A549 (cell line): ENCODE data around the gene GIMAP7. TPM values are rescaled to one million over a fixed set of nuclear protein-coding genes. Genes with fewer than 3 reads are reported as not detected.

Experiments
- ATAC-seq, 2 experiments: fragments of 200-7000 bp in 1 of 2; fragments of >200 bp in 1 of 2; cut with Nextera tagmentation in 1 of 2; cut with Tn5 transposase in 1 of 2; 3 replicates each; pipeline versions ENCODE4 v1.8.0 to v1.9.1; 2018 to 2020; ENCODE audit warnings: mild to moderate bottlenecking in 1 of 2, moderate library complexity in 1 of 2
- CTCF ChIA-PET: fragments of 300-600 bp; sonication (Branson Sonifier 250); formaldehyde crosslinking; extraction: SDS; loops from one replicate; lab custom pipeline; 2021; ENCODE audit warnings: antibody characterized with exemption, inconsistent platforms; lab: Yijun Ruan, JAX
- POLR2A ChIA-PET: fragments of 350-600 bp; formaldehyde crosslinking; extraction: SDS; loops from one replicate; lab custom pipeline; 2021; ENCODE audit warnings: antibody characterized with exemption, inconsistent platforms; lab: Yijun Ruan, JAX
- DNase-seq, 2 experiments: peaks; one replicate each; pipeline versions ENCODE4 v3.0.0 to v3.0.0-alpha.2; 2011 to 2016; ENCODE audit warnings: low read depth in 1 of 2, low spot score in 1 of 2
- FAIRE-seq: peaks from 2 replicates; lab custom pipeline; 2011; peaks lifted over from hg19 to GRCh38; lab: Jason Lieb, UNC
- H3K27ac ChIP-seq, 2 experiments: fragments of >200 bp; sonication (Bioruptor Twin); formaldehyde crosslinking; 3 replicates each; pipeline ENCODE4 v1.5.1; 2016 to 2017
- H3K4me1 ChIP-seq: fragments of >200 bp; sonication (Bioruptor Twin); formaldehyde crosslinking; 3 replicates; pipeline ENCODE4 v1.6.1; 2016
- H3K4me2 ChIP-seq: fragments of >200 bp; sonication (Bioruptor Twin); formaldehyde crosslinking; 3 replicates; pipeline ENCODE4 v1.6.1; 2016
- H3K4me3 ChIP-seq: fragments of >200 bp; sonication (Bioruptor Twin); formaldehyde crosslinking; 3 replicates; pipeline ENCODE4 v1.5.1; 2016
- H3K9me3 ChIP-seq: fragments of >200 bp; sonication (Bioruptor Twin); formaldehyde crosslinking; 3 replicates; pipeline ENCODE4 v1.6.1; 2016
- BHLHE40 ChIP-seq: IDR thresholded peaks from 2 replicates; pipeline ENCODE4 v1.6.1; 2012; ENCODE audit warnings: low read depth, low read length, inconsistent platforms
- CHD4 ChIP-seq: fragments of 200-600 bp; sonication (generic); IDR thresholded peaks from 2 replicates; pipeline ENCODE4 v1.6.1; 2016; ENCODE audit warnings: antibody characterized with exemption, mild to moderate bottlenecking, borderline replicate concordance
- ESRRA ChIP-seq: fragments of 150-350 bp; IDR thresholded peaks from 2 replicates; pipeline ENCODE4 v1.6.1; 2014; ENCODE audit warnings: mild to moderate bottlenecking, low read length, borderline replicate concordance
- FOSB ChIP-seq: fragments of 250-450 bp; sonication (Bioruptor Pico); IDR thresholded peaks from 2 replicates; pipeline ENCODE4 v1.5.0; 2020; ENCODE audit warnings: mild to moderate bottlenecking, moderate library complexity
- FOSL2 ChIP-seq, 2 experiments: fragments of 450-650 bp in 1 of 2; fragments of >200 bp in 1 of 2; sonication (Bioruptor Twin) in 1 of 2; formaldehyde crosslinking; IDR thresholded peaks; 2 replicates each; pipeline versions ENCODE4 v1.5.0 to v1.6.1; 2016 to 2020; ENCODE audit warnings: mild to moderate bottlenecking in 1 of 2, moderate library complexity in 1 of 2
- HEYL ChIP-seq: fragments of 250-450 bp; sonication (Bioruptor Pico); IDR thresholded peaks from 2 replicates; pipeline ENCODE4 v1.8.0; 2021; ENCODE audit warnings: mild to moderate bottlenecking, moderate library complexity
- KDM5A ChIP-seq: fragments of 200-600 bp; sonication (generic); IDR thresholded peaks from 2 replicates; pipeline ENCODE4 v1.6.1; 2016; ENCODE audit warnings: antibody characterized with exemption, mild to moderate bottlenecking
- MAFK ChIP-seq: fragments of 450-650 bp; IDR thresholded peaks from 2 replicates; pipeline ENCODE4 v1.6.1; 2014; ENCODE audit not compliant: partially characterized antibody
- MYC ChIP-seq: IDR thresholded peaks from 2 replicates; pipeline ENCODE4 v1.6.1; 2012; ENCODE audit warnings: mild to moderate bottlenecking, inconsistent platforms, low read length, improper control_type of control experiment, borderline replicate concordance
- NFE2L2 ChIP-seq: fragments of 150-350 bp; conservative IDR thresholded peaks from 2 replicates; pipeline ENCODE4 v1.6.1; 2014; ENCODE audit warnings: low read length
- NPAS2 ChIP-seq: fragments of 250-450 bp; sonication (Bioruptor Pico); IDR thresholded peaks from 2 replicates; pipeline ENCODE4 v1.8.0; 2022; ENCODE audit warnings: mild to moderate bottlenecking, moderate library complexity, borderline replicate concordance
- PHF8 ChIP-seq: fragments of 200-600 bp; sonication (generic); IDR thresholded peaks from 2 replicates; pipeline ENCODE4 v1.6.1; 2016; ENCODE audit warnings: low read depth, mild to moderate bottlenecking, antibody characterized with exemption, moderate library complexity, borderline replicate concordance
- RAD21 ChIP-seq, 2 experiments: fragments of >200 bp in 1 of 2; sonication (Bioruptor Twin) in 1 of 2; formaldehyde crosslinking in 1 of 2; IDR thresholded peaks in 1 of 2; conservative IDR thresholded peaks in 1 of 2; 2 replicates in 1 of 2; 3 replicates in 1 of 2; pipeline ENCODE4 v1.6.1; 2012 to 2018; ENCODE audit warnings: inconsistent platforms in 1 of 2
- RARB ChIP-seq: fragments of 250-450 bp; sonication (Bioruptor Pico); IDR thresholded peaks from 2 replicates; pipeline ENCODE4 v1.8.0; 2021; ENCODE audit warnings: mild to moderate bottlenecking, moderate library complexity
- RNF2 ChIP-seq: fragments of 200-600 bp; sonication (generic); IDR thresholded peaks from 2 replicates; pipeline ENCODE4 v1.6.1; 2016; ENCODE audit warnings: low read depth, mild to moderate bottlenecking, antibody characterized with exemption, moderate library complexity, borderline replicate concordance
- TFCP2L1 ChIP-seq: fragments of 250-450 bp; sonication (Bioruptor Pico); IDR thresholded peaks from 2 replicates; pipeline ENCODE4 v1.5.0; 2021; ENCODE audit warnings: mild to moderate bottlenecking
- ZC3H11A ChIP-seq: fragments of 450-650 bp; IDR thresholded peaks from 2 replicates; pipeline ENCODE4 v1.6.1; 2014; ENCODE audit warnings: antibody characterized with exemption, mild to moderate bottlenecking
- ZFP36 ChIP-seq: fragments of 450-650 bp; IDR thresholded peaks from 2 replicates; pipeline ENCODE4 v1.6.1; 2014; ENCODE audit warnings: borderline replicate concordance; ENCODE audit not compliant: partially characterized antibody
- ZSCAN20 ChIP-seq: fragments of 250-450 bp; sonication (Bioruptor Pico); IDR thresholded peaks from 2 replicates; pipeline ENCODE4 v1.8.0; 2022; ENCODE audit warnings: mild to moderate bottlenecking, moderate library complexity
- WGBS: methylation state at CpG from one replicate; pipeline ENCODE4 v1.1.6; 2017; ENCODE audit errors: missing lambda C conversion rate; 5-methylcytosine and 5-hydroxymethylcytosine counted together
- polyA plus RNA-seq, 4 experiments: library from polyadenylated mRNA; depleted of rRNA in 3 of 4; stranded (reverse); fragments of >200 nt; fragmentation: RNase III in 1 of 4; extraction: RNeasy Plus Mini Kit Qiagen cat#74134 plus additional on column Dnase treatment in 1 of 4; gene quantifications; 2 replicates in 3 of 4; 3 replicates in 1 of 4; pipeline ENCODE4 v1.2.3, GENCODE V29; 2011 to 2017
- TF ChIP-seq, protein P1 (sequence below): fragments of >200 bp; sonication (Bioruptor Twin); formaldehyde crosslinking; IDR thresholded peaks from 3 replicates; pipeline ENCODE4 v1.6.1; 2016
- TF ChIP-seq, protein P2 (sequence below): fragments of 150-350 bp; IDR thresholded peaks from 2 replicates; pipeline ENCODE4 v1.6.1; 2014; ENCODE audit warnings: low read depth, mild to moderate bottlenecking, low read length
- TF ChIP-seq, protein P3 (sequence below): fragments of 450-650 bp; IDR thresholded peaks from 2 replicates; pipeline ENCODE4 v1.6.1; 2014; ENCODE audit warnings: antibody characterized with exemption
- TF ChIP-seq, protein P4 (sequence below): fragments of >200 bp; sonication (Bioruptor Twin); formaldehyde crosslinking; IDR thresholded peaks from 3 replicates; pipeline ENCODE4 v1.5.1; 2016
- TF ChIP-seq, protein P5 (sequence below): IDR thresholded peaks from 2 replicates; pipeline ENCODE4 v1.6.1; 2012
- TF ChIP-seq, protein P6 (sequence below): fragments of 250-450 bp; sonication (Bioruptor Pico); IDR thresholded peaks from 2 replicates; pipeline ENCODE4 v1.5.0; 2020; ENCODE audit warnings: low read depth, mild to moderate bottlenecking, moderate library complexity

GIMAP7 gene
- polyA plus RNA-seq, 2 of the 4 experiments (the other 2 are of a cell fraction) = not detected

DNA sequence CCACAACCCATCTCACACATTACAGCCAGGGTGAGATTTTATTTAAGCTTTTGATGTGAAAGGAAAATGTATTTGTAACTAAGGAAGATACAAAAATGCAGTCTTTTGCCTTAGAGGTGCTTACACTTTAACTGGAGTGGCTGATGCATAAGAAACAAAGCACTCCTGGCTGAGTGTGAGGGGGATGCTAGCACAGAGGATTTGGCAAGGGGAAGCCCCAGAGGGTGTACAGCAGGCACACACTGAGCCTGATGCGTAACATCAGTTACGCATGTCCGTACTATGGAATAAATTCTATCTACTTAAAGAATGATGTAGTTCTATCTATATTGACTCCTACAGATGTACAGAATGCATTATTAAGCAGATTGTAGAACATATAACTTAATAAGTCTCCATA, 46.4 kb upstream of the GIMAP7 start:
- DNase-seq = no peak

DNA sequence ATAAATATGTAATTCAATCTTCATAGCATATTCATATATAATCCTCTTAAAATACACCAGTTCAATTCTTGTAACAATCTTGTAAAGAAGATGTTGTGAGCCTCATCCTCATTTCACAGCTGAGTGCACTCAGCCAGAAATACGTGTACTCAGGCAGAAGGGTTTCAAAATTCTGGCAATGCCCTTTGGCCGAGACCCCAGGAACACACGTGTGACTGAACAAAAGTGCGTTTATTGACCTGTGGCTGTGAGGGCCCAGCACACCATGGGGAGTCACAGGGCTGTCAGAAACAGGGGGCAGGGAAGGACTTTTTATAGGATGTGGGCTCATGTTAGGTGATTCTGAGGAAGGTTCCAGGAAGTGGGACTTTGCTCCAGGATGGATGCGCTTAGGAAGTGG, 42.8 kb upstream of the GIMAP7 start:
- ChIA-PET POLR2A (no interaction called here), CTCF (no interaction called here)
- DNase-seq (no peak), FAIRE-seq (no peak), ATAC-seq (no peak)
- Histone ChIP-seq H3K27ac (no peak overlapping the region), H3K4me1 (no peaks in the 10 kb centered on the region), H3K4me2 (no peak overlapping the region), H3K4me3 (no peak overlapping the region), H3K9me3 (no peaks in the 10 kb centered on the region)
- WGBS = 23% methylated on average over 5 of the region's 5 CpGs
- TF ChIP-seq, protein P1, sequence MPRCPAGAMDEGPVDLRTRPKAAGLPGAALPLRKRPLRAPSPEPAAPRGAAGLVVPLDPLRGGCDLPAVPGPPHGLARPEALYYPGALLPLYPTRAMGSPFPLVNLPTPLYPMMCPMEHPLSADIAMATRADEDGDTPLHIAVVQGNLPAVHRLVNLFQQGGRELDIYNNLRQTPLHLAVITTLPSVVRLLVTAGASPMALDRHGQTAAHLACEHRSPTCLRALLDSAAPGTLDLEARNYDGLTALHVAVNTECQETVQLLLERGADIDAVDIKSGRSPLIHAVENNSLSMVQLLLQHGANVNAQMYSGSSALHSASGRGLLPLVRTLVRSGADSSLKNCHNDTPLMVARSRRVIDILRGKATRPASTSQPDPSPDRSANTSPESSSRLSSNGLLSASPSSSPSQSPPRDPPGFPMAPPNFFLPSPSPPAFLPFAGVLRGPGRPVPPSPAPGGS = no peak
- TF ChIP-seq ESRRA (no peak), TFCP2L1 (CRISPR knock-in tag) (no peak), CHD4 (no peak), FOSB (no peak), RNF2 (no peak), PHF8 (no peak), MYC (no peak), BHLHE40 (no peak), ZC3H11A (no peak), HEYL (CRISPR knock-in tag) (no peak), MAFK (no peak), NPAS2 (CRISPR knock-in tag) (no peak), ZFP36 (no peak), FOSL2 (IDR thresholded peaks at IDR 0.05) (no peak), FOSL2 (CRISPR knock-in tag; IDR thresholded peaks at IDR 0.05) (no peak), ZSCAN20 (CRISPR knock-in tag) (no peak)
- TF ChIP-seq, protein P2, sequence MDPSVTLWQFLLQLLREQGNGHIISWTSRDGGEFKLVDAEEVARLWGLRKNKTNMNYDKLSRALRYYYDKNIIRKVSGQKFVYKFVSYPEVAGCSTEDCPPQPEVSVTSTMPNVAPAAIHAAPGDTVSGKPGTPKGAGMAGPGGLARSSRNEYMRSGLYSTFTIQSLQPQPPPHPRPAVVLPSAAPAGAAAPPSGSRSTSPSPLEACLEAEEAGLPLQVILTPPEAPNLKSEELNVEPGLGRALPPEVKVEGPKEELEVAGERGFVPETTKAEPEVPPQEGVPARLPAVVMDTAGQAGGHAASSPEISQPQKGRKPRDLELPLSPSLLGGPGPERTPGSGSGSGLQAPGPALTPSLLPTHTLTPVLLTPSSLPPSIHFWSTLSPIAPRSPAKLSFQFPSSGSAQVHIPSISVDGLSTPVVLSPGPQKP = no peak
- TF ChIP-seq, protein P3, sequence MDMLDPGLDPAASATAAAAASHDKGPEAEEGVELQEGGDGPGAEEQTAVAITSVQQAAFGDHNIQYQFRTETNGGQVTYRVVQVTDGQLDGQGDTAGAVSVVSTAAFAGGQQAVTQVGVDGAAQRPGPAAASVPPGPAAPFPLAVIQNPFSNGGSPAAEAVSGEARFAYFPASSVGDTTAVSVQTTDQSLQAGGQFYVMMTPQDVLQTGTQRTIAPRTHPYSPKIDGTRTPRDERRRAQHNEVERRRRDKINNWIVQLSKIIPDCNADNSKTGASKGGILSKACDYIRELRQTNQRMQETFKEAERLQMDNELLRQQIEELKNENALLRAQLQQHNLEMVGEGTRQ = no peak
- TF ChIP-seq, protein P4, sequence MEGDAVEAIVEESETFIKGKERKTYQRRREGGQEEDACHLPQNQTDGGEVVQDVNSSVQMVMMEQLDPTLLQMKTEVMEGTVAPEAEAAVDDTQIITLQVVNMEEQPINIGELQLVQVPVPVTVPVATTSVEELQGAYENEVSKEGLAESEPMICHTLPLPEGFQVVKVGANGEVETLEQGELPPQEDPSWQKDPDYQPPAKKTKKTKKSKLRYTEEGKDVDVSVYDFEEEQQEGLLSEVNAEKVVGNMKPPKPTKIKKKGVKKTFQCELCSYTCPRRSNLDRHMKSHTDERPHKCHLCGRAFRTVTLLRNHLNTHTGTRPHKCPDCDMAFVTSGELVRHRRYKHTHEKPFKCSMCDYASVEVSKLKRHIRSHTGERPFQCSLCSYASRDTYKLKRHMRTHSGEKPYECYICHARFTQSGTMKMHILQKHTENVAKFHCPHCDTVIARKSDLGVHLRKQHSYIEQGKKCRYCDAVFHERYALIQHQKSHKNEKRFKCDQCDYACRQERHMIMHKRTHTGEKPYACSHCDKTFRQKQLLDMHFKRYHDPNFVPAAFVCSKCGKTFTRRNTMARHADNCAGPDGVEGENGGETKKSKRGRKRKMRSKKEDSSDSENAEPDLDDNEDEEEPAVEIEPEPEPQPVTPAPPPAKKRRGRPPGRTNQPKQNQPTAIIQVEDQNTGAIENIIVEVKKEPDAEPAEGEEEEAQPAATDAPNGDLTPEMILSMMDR = no peak

More for the DNA sequence above, 46.4 kb upstream of the GIMAP7 start:
- POLR2A ChIA-PET = no interaction called here
- Histone ChIP-seq H3K4me3 (no peak overlapping the region), H3K4me2 (no peak overlapping the region), H3K4me1 (no peaks in the 10 kb centered on the region), H3K9me3 (no peaks in the 10 kb centered on the region), H3K27ac (no peak overlapping the region)
- ATAC-seq (no peak), FAIRE-seq (no peak)
- 72% methylated on average over 3 of the region's 3 CpGs for WGBS
- TF ChIP-seq TFCP2L1 (CRISPR knock-in tag) = no peak
- no peak for TF ChIP-seq FOSB
- TF ChIP-seq, protein P2 = no peak
- no peak for TF ChIP-seq MAFK
- TF ChIP-seq, protein P5, sequence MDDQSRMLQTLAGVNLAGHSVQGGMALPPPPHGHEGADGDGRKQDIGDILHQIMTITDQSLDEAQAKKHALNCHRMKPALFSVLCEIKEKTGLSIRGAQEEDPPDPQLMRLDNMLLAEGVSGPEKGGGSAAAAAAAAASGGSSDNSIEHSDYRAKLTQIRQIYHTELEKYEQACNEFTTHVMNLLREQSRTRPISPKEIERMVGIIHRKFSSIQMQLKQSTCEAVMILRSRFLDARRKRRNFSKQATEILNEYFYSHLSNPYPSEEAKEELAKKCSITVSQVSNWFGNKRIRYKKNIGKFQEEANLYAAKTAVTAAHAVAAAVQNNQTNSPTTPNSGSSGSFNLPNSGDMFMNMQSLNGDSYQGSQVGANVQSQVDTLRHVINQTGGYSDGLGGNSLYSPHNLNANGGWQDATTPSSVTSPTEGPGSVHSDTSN = no peak
- no peak for TF ChIP-seq RARB (CRISPR knock-in tag)
- no peak for TF ChIP-seq RAD21 (conservative IDR thresholded peaks at IDR 0.05 in 1 of 2, IDR thresholded peaks at IDR 0.05 in 1 of 2)
- no peak for TF ChIP-seq ESRRA
- no peak for TF ChIP-seq CHD4
- TF ChIP-seq, protein P6, sequence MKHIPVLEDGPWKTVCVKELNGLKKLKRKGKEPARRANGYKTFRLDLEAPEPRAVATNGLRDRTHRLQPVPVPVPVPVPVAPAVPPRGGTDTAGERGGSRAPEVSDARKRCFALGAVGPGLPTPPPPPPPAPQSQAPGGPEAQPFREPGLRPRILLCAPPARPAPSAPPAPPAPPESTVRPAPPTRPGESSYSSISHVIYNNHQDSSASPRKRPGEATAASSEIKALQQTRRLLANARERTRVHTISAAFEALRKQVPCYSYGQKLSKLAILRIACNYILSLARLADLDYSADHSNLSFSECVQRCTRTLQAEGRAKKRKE (CRISPR knock-in tag) = no peak
- TF ChIP-seq NFE2L2 = no peak
- TF ChIP-seq KDM5A = no peak
- TF ChIP-seq, all 56 proteins: peak for 0
- CTCF ChIA-PET = no interaction called here
